ENCODE results near the gene ASXL2.
A peak's percentile ranks its signal among the peaks of the same experiment; 100 is the strongest.
"Not testable (repeated sequence)": the region's sequence is repeated elsewhere in the genome, so short reads cannot be mapped to it uniquely, and the experiment has no call there.

ASXL2 gene

GRCh38 chr2:25710750-25711149 is 167.5 kb downstream of the ASXL2 start:
- no peak for DNase-seq
- in situ Hi-C loops (cut with MboI; ENCODE audit: low pct_unique_long_range_greater_than_20kb, low sequenced_read_pairs), result no loop called here

- in situ Hi-C loops (cut with MboI; ENCODE audit: low pct_unique_long_range_greater_than_20kb, low sequenced_read_pairs), result no loop called here
These were observed 168.9 kb downstream of the ASXL2 start for GRCh38 chr2:25709349-25709748.

GRCh38 chr2:25707927-25708590 is 170.2 kb downstream of the ASXL2 start:
- in situ Hi-C loops (cut with MboI; ENCODE audit: low pct_unique_long_range_greater_than_20kb, low sequenced_read_pairs), result no loop called here
- no peak for DNase-seq

More at GRCh38 chr2:25709349-25709748, 168.9 kb downstream of the ASXL2 start:
- no peak for DNase-seq

GRCh38 chr2:25705575-25705974 is 172.7 kb downstream of the ASXL2 start:
- in situ Hi-C loops (cut with MboI; ENCODE audit: low pct_unique_long_range_greater_than_20kb, low sequenced_read_pairs); DNase-seq: not testable (repeated sequence)

DNA sequence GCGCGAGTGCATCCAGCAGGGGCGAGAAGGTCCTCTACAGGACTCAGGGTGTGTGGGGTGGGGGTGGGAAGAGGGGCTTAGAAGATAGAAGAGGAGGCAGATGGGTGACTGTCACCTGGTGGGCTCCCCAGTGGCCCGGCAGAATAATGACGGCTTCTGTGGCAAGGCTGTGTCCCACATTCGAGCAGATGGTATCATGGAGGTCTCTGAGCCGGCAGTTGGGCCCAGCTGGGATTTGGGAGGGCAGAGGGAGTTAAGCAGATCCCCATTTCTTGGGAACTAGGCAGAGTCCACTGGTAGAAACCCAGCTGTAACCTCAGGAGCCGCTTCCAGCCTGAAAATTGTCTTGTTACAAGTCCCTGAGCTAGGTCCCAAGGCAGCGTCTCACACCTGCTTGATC is 176.5 kb downstream of the ASXL2 start:
- in situ Hi-C loops (cut with MboI; ENCODE audit: low pct_unique_long_range_greater_than_20kb, low sequenced_read_pairs), result no loop called here
- DNase-seq, result no peak

DNA sequence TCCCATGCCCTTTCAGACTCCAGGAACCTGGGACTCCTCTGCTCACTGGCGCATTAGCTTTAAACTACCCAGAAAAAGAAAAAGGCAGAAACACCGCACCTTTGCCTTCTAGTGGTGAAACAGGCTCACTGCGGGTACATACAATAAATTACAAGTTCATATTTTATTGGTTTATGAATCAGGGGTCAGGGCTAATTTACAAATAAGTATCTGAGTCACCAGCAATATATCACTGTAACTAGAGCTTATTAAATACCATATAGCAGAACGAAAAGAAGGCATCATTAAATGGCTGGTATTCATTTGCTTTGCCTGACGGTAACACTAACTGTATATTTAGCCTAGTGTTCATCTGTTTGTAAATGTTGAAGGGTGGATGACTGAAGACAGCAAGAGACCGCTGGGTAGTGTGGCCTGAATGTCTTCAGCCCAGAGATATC is 178.0 kb downstream of the ASXL2 start:
- DNase-seq, result peak; percentile 60
- in situ Hi-C loops (cut with MboI; ENCODE audit: low pct_unique_long_range_greater_than_20kb, low sequenced_read_pairs), result no loop called here

DNA sequence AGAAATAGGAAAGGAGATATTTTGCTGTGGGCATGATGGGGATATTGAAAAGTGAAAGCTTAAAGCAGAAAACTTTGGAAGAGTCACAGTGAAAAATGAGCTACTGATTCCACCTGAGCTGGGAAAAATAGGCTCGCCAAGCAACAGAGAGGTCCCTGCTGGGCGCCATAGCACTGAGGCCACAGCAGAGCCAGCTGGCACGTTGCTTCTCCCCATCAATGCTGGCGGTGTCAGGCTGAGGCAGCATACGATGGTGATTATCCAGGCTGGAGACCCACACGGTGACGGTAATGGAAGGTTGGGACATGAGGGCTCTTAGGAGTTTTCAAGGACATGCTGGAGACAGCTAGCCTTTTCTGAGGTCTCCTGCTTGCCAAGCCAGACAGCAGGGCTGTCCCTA is 179.1 kb downstream of the ASXL2 start:
- DNase-seq, result no peak
- in situ Hi-C loops (cut with MboI; ENCODE audit: low pct_unique_long_range_greater_than_20kb, low sequenced_read_pairs), result no loop called here

- DNase-seq, result no peak
- in situ Hi-C loops (cut with MboI; ENCODE audit: low pct_unique_long_range_greater_than_20kb, low sequenced_read_pairs), result no loop called here
These were observed 179.5 kb downstream of the ASXL2 start for GRCh38 chr2:25698752-25699151.

DNA sequence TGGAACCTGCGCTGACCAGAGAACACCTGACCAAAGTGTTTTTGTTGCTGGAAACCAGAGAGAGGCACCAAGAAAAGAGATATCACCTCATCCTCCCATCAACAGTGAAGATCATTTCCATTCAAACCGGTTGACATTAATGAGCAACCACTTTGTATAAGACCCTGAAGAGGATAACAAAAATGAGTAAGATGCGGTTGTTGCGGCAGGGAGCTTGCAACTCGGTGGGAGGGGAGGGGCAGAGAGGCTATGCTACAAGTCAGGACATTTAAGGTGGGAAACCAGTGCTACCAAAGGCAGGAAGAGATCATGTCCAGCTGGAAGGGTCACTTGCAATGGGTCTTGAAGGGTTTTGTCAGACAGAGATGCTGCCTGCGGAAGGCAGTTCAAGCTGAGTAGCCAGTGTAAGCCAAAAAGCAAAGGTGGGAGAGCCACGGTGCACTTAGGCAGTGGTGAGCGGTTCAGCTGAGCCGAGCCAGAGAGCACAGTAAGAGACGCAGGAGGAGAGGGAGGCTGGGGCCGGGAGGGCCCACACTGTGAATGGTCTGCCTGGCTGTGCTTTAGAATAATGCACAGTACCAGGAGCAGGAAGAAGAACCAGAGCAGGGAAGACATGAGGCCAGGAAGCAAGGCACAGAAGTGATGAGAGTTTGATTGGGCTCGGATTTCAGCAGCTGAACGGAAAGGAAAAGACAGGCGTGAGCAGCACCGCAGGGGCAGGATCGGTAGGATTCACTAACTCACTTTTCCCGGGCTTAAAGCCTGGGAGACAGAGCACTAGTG is 180.5 kb downstream of the ASXL2 start:
- no peak for DNase-seq
- in situ Hi-C loops (cut with MboI; ENCODE audit: low pct_unique_long_range_greater_than_20kb, low sequenced_read_pairs), result no loop called here

DNA sequence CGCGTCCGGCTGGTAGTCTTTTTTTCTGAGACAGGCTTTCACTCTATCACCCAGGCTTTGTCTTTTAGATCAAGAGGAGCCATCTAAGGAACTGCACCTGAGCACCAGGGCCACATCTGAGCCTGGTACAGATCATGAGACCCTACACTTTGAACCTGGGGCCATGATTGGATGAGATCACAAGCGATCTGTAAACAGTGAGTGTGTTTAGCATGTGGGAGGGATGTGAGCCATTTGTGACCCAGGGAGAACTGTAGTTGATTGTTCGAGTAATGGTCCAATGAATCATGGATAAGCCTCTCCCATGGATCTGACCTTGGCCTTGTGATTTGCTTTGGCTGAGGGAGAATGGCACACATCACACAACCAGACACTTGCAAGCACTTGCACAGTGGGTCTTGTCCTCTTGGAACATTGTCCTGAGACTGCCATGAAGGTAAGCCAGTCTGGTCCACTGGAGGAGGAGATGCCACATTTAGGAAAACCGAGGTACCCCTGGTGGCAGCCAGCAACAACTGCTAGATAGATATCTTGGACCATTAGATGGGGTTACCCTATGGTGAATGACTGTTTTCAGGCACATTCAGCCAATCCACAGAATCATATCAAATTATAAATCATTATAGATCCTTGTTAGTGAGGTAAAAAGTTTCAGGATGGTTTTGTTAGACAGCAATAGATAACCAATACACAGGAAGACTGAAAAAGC is 185.4 kb downstream of the ASXL2 start:
- DNase-seq, result no peak
- in situ Hi-C loops (cut with MboI; ENCODE audit: low pct_unique_long_range_greater_than_20kb, low sequenced_read_pairs), result no loop called here

GRCh38 chr2:25692143-25692542 is 186.1 kb downstream of the ASXL2 start:
- in situ Hi-C loops (cut with MboI; ENCODE audit: low pct_unique_long_range_greater_than_20kb, low sequenced_read_pairs), result no loop called here
- DNase-seq, result no peak

- in situ Hi-C loops (cut with MboI; ENCODE audit: low pct_unique_long_range_greater_than_20kb, low sequenced_read_pairs), result no loop called here
- DNase-seq, result no peak
These were observed 188.2 kb downstream of the ASXL2 start for GRCh38 chr2:25690058-25690457.

DNA sequence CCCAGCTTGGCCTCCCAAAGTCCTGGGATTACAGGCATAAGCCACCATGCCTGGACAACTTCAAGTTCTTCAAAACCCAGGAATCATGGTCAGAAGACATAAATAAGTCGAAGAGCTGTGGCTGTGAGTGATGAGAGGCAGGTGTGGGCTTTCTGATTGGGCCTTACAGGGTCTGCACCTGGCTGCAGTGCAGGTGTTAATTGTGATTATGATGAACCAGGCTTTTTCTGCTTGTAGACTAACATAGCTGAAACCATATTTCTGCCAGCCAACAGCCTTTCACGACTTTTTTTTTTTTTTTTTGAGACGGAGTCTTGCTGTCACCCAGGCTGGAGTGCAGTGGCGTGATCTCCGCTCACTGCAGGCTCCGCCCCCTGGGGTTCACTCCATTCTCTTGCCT is 190.1 kb downstream of the ASXL2 start:
- in situ Hi-C loops (cut with MboI; ENCODE audit: low pct_unique_long_range_greater_than_20kb, low sequenced_read_pairs), result no loop called here
- no peak for DNase-seq

GRCh38 chr2:25685741-25686140 is 192.5 kb downstream of the ASXL2 start:
- no peak for DNase-seq
- in situ Hi-C loops (cut with MboI; ENCODE audit: low pct_unique_long_range_greater_than_20kb, low sequenced_read_pairs), result no loop called here

GRCh38 chr2:25684577-25685473 is 193.5 kb downstream of the ASXL2 start:
- in situ Hi-C loops (cut with MboI; ENCODE audit: low pct_unique_long_range_greater_than_20kb, low sequenced_read_pairs), result no loop called here
- no peak for DNase-seq

All from KBM-7 (cell line).